ENCODE data around the gene RSPH10B. TPM values are rescaled to one million over a fixed set of nuclear protein-coding genes. Genes with fewer than 3 reads are reported as not detected.
"Not testable (repeated sequence)": the region's sequence is repeated elsewhere in the genome, so short reads cannot be mapped to it uniquely, and the experiment has no call there.

Gene RSPH10B
- total RNA-seq, 3 donors from 2014 or later (not counting 1 experiment from before 2014, with no cell fraction given): not detected

- TF ChIP-seq, protein P1, sequence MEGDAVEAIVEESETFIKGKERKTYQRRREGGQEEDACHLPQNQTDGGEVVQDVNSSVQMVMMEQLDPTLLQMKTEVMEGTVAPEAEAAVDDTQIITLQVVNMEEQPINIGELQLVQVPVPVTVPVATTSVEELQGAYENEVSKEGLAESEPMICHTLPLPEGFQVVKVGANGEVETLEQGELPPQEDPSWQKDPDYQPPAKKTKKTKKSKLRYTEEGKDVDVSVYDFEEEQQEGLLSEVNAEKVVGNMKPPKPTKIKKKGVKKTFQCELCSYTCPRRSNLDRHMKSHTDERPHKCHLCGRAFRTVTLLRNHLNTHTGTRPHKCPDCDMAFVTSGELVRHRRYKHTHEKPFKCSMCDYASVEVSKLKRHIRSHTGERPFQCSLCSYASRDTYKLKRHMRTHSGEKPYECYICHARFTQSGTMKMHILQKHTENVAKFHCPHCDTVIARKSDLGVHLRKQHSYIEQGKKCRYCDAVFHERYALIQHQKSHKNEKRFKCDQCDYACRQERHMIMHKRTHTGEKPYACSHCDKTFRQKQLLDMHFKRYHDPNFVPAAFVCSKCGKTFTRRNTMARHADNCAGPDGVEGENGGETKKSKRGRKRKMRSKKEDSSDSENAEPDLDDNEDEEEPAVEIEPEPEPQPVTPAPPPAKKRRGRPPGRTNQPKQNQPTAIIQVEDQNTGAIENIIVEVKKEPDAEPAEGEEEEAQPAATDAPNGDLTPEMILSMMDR (IDR thresholded peaks at IDR 0.05): no peak
- H3K27ac ChIP-seq (ENCODE audit: low read length): no peak overlapping the region
Observed at GRCh38 chr7:6011541-6011940, 41.1 kb upstream of the RSPH10B start.

GRCh38 chr7:6010370-6010769, 39.9 kb upstream of the RSPH10B start:
- H3K36me3 ChIP-seq (ENCODE audit: control insufficient read depth, insufficient read depth, low read length); H3K9me3 Mint-ChIP-seq; intact Hi-C loops (cut with micrococcal nuclease); H3K9me3 ChIP-seq (ENCODE audit: control insufficient read depth, insufficient read depth, low read length); H3K27me3 Mint-ChIP-seq (ENCODE audit: low read depth in 2 of 2); H3K27ac ChIP-seq (ENCODE audit: low read length); H3K4me3 ChIP-seq (ENCODE audit: low read length); H3K36me3 Mint-ChIP-seq; ATAC-seq; DNase-seq; H3K27me3 ChIP-seq (ENCODE audit: control insufficient read depth, insufficient read depth, low read length): not testable (repeated sequence)
- WGBS (ENCODE audit: insufficient coverage): 97% methylated on average over 8 of the region's 8 CpGs
- peaks cover 14% of the 10 kb centered on the region for H3K4me1 ChIP-seq (ENCODE audit: control insufficient read depth, insufficient read depth, low read length)
- peaks cover 11 to 20% of the 10 kb centered on the region in 2 donors for H3K4me1 Mint-ChIP-seq
- peak overlapping the region; percentile 84 for H3K4me3 Mint-ChIP-seq
- peak overlapping the region; percentile 89 to 93 for H3K27ac Mint-ChIP-seq

More at GRCh38 chr7:6011541-6011940, 41.1 kb upstream of the RSPH10B start:
- H3K4me3 Mint-ChIP-seq: peak overlapping the region; percentile 40
- 95% methylated on average over 2 of the region's 2 CpGs for WGBS (ENCODE audit: insufficient coverage)
- ATAC-seq: no peak
- Histone ChIP-seq H3K9me3 (ENCODE audit: control insufficient read depth, insufficient read depth, low read length) (no peaks in the 10 kb centered on the region), H3K4me3 (ENCODE audit: low read length) (no peak overlapping the region), H3K36me3 (ENCODE audit: control insufficient read depth, insufficient read depth, low read length) (peaks cover 13% of the 10 kb centered on the region), H3K27me3 (ENCODE audit: control insufficient read depth, insufficient read depth, low read length) (no peaks in the 10 kb centered on the region), H3K4me1 (ENCODE audit: control insufficient read depth, insufficient read depth, low read length) (peaks cover 14% of the 10 kb centered on the region)
- H3K36me3 Mint-ChIP-seq: no peaks in the 10 kb centered on the region
- no peaks in the 10 kb centered on the region for H3K27me3 Mint-ChIP-seq (ENCODE audit: low read depth in 2 of 2)
- intact Hi-C loops (cut with micrococcal nuclease): no loop called here
- peak overlapping the region in 1 of 2 donors; percentile 38 for H3K27ac Mint-ChIP-seq
- DNase-seq: no peak
- H3K4me1 Mint-ChIP-seq: peaks cover 11 to 20% of the 10 kb centered on the region in 2 donors
- no peaks in the 10 kb centered on the region for H3K9me3 Mint-ChIP-seq

- Mint-ChIP-seq H3K36me3 (no peaks in the 10 kb centered on the region), H3K27ac (peak within 1 kb of the TSS; percentile 89 to 93), H3K27me3 (ENCODE audit: low read depth in 2 of 2) (no peaks in the 10 kb centered on the region), H3K4me3 (peak within 1 kb of the TSS; percentile 96), H3K4me1 (peaks cover 11 to 20% of the 10 kb centered on the region in 2 donors), H3K9me3 (no peaks in the 10 kb centered on the region)
- intact Hi-C loops (cut with micrococcal nuclease): no loop called here
- ATAC-seq (peak; percentile 91 to 94 (median 91)), DNase-seq (peak; percentile 96 to 97)
- WGBS (ENCODE audit: insufficient coverage): under 1% methylated on average over 84 of the region's 84 CpGs
- Histone ChIP-seq H3K4me1 (ENCODE audit: control insufficient read depth, insufficient read depth, low read length) (peaks cover 14% of the 10 kb centered on the region), H3K36me3 (ENCODE audit: control insufficient read depth, insufficient read depth, low read length) (peaks cover 5% of the 10 kb centered on the region), H3K27me3 (ENCODE audit: control insufficient read depth, insufficient read depth, low read length) (no peaks in the 10 kb centered on the region), H3K4me3 (ENCODE audit: low read length) (peak within 1 kb of the TSS; percentile 85), H3K9me3 (ENCODE audit: control insufficient read depth, insufficient read depth, low read length) (no peaks in the 10 kb centered on the region), H3K27ac (ENCODE audit: low read length) (peak within 1 kb of the TSS; percentile 88)
- TF ChIP-seq, protein P1 (IDR thresholded peaks at IDR 0.05): no peak
Observed at GRCh38 chr7:6008668-6009611, 38.5 kb upstream of the RSPH10B start, which contains the start of the genes AIMP2 and PMS2. Gene AIMP2 (plus strand): TSS chr7:6009272. CDS start chr7:6009364, 92 bp downstream. Gene PMS2 (minus strand): TSS chr7:6009049. CDS start chr7:6009019, 30 bp downstream.

DNA sequence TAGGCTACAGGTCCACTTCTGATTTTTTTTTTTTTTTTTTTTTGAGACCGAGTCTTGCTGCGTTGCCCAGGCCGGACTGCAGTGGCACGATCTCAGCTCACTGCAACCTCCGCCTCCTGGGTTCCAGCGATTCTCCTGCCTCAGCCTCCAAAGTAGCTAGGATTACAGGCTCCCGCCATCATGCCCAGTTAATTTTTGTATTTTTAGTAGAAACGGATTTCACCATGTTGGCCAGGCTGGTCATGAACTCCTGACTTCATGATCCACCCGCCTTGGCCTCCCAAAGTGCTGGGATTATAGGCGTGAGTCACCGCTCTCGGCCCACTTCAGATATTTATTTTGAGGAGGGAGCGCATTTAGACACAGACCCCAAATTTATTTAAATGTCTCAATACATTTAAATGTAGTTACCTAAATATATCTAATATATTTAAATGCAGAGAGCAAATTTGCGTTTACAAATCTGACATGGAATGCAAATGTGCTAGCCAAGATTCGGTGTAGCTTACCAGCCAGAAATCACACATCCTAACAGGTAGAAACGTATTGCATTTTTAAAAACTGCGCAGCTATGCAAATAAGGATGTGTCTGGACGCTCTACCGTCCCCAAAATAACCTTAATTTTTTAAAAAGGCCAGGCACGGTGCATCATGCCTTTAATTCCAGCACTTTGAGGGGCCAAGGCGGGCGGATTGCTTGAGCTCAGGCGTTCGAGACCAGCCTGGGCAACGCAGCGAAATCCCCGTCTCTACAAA, 37.5 kb upstream of the RSPH10B start:
- Histone ChIP-seq H3K4me3 (ENCODE audit: low read length) (peak overlapping the region; percentile 85), H3K4me1 (ENCODE audit: control insufficient read depth, insufficient read depth, low read length) (peaks cover 14% of the 10 kb centered on the region)
- H3K9me3 Mint-ChIP-seq; ATAC-seq; H3K27ac ChIP-seq (ENCODE audit: low read length); H3K27me3 ChIP-seq (ENCODE audit: control insufficient read depth, insufficient read depth, low read length); H3K4me3 Mint-ChIP-seq; H3K9me3 ChIP-seq (ENCODE audit: control insufficient read depth, insufficient read depth, low read length); intact Hi-C loops (cut with micrococcal nuclease); H3K36me3 Mint-ChIP-seq; DNase-seq; H3K27me3 Mint-ChIP-seq (ENCODE audit: low read depth in 2 of 2); H3K36me3 ChIP-seq (ENCODE audit: control insufficient read depth, insufficient read depth, low read length): not testable (repeated sequence)
- peak overlapping the region; percentile 53 to 93 for H3K27ac Mint-ChIP-seq
- WGBS (ENCODE audit: insufficient coverage): 53% methylated on average over 18 of the region's 27 CpGs
- H3K4me1 Mint-ChIP-seq: peaks cover 11 to 20% of the 10 kb centered on the region in 2 donors

Measured in natural killer cell (primary cell).